KMS-11 (cell line): Measurements from ENCODE around the gene MAPKAP1.

Experiments
- H2AFZ ChIP-seq: fragments of 200-600 bp; sonication (generic); 2 replicates; pipeline ENCODE4 v1.6.1; 2016; ENCODE audit warnings: antibody characterized with exemption, mixed run types, low read depth
- H3K27ac ChIP-seq: fragments of 200-600 bp; sonication (generic); 2 replicates; pipeline ENCODE4 v1.6.1; 2016; ENCODE audit warnings: mild to moderate bottlenecking, mixed run types
- H3K27me3 ChIP-seq: fragments of 200-600 bp; sonication (generic); 2 replicates; pipeline ENCODE4 v1.6.1; 2017; ENCODE audit warnings: mild to moderate bottlenecking, low read depth, mixed run types, moderate library complexity; ENCODE audit not compliant: insufficient read depth
- H3K36me3 ChIP-seq: fragments of 200-600 bp; sonication (generic); 2 replicates; pipeline ENCODE4 v1.6.1; 2017; ENCODE audit warnings: mild to moderate bottlenecking, mixed run types; ENCODE audit not compliant: insufficient read depth
- H3K4me1 ChIP-seq: fragments of 200-600 bp; sonication (generic); 2 replicates; pipeline ENCODE4 v1.6.1; 2016; ENCODE audit warnings: mild to moderate bottlenecking, low read depth, mixed run types; ENCODE audit not compliant: poor library complexity, severe bottlenecking
- H3K4me2 ChIP-seq: fragments of 200-600 bp; sonication (generic); 2 replicates; pipeline ENCODE4 v1.7.0; 2016; ENCODE audit warnings: mild to moderate bottlenecking, mixed run types
- H3K4me3 ChIP-seq: fragments of 200-600 bp; sonication (generic); IDR thresholded peaks from 2 replicates; pipeline ENCODE4 v1.6.1; 2017; ENCODE audit warnings: low read depth, low read length, mixed read lengths; ENCODE audit not compliant: insufficient read depth
- H3K79me2 ChIP-seq: fragments of 200-600 bp; sonication (generic); 2 replicates; pipeline ENCODE4 v1.6.1; 2016; ENCODE audit warnings: low read depth, mixed run types; ENCODE audit not compliant: insufficient read depth
- H3K9ac ChIP-seq: fragments of 200-600 bp; sonication (generic); 2 replicates; pipeline ENCODE4 v1.6.1; 2016; ENCODE audit warnings: mild to moderate bottlenecking, mixed run types
- H4K20me1 ChIP-seq: fragments of 200-600 bp; sonication (generic); 2 replicates; pipeline ENCODE4 v1.6.1; 2016; ENCODE audit warnings: mild to moderate bottlenecking, mixed run types; ENCODE audit not compliant: insufficient read depth
- CTCF ChIP-seq: fragments of 200-600 bp; sonication (generic); conservative IDR thresholded peaks from 2 replicates; pipeline ENCODE4 v1.6.1; 2017; ENCODE audit warnings: low read depth, mild to moderate bottlenecking, antibody characterized with exemption, low read length, moderate library complexity, mixed read lengths

The MAPKAP1 gene

GRCh38 chr9:125460883-125461635, 245.9 kb downstream of the MAPKAP1 start:
- no peaks in the 10 kb centered on the region; the same call in 1 of the 2 replicates for H3K36me3 ChIP-seq
- H4K20me1 ChIP-seq, result no peaks in the 10 kb centered on the region
- H3K9ac ChIP-seq, result no peak overlapping the region
- no peaks in the 10 kb centered on the region for H3K4me1 ChIP-seq
- H3K4me3 ChIP-seq, result no peak overlapping the region
- no peak overlapping the region for H3K27ac ChIP-seq
- H3K79me2 ChIP-seq, result no peaks in the 10 kb centered on the region
- no peak overlapping the region for H2AFZ ChIP-seq
- no peaks in the 10 kb centered on the region for H3K27me3 ChIP-seq
- no peak overlapping the region for H3K4me2 ChIP-seq
- no peak for TF ChIP-seq CTCF

- no peak overlapping the region for H2AFZ ChIP-seq
- no peaks in the 10 kb centered on the region; the same call in 1 of the 2 replicates for H3K36me3 ChIP-seq
- TF ChIP-seq CTCF, result no peak
- H3K79me2 ChIP-seq, result no peaks in the 10 kb centered on the region
- no peak overlapping the region for H3K9ac ChIP-seq
- H3K4me1 ChIP-seq, result no peaks in the 10 kb centered on the region
- no peaks in the 10 kb centered on the region for H3K27me3 ChIP-seq
- no peak overlapping the region for H3K4me2 ChIP-seq
- no peak overlapping the region for H3K4me3 ChIP-seq
- H4K20me1 ChIP-seq, result no peaks in the 10 kb centered on the region
- no peak overlapping the region for H3K27ac ChIP-seq
Observed at GRCh38 chr9:125460346-125460745, 246.7 kb downstream of the MAPKAP1 start.

DNA sequence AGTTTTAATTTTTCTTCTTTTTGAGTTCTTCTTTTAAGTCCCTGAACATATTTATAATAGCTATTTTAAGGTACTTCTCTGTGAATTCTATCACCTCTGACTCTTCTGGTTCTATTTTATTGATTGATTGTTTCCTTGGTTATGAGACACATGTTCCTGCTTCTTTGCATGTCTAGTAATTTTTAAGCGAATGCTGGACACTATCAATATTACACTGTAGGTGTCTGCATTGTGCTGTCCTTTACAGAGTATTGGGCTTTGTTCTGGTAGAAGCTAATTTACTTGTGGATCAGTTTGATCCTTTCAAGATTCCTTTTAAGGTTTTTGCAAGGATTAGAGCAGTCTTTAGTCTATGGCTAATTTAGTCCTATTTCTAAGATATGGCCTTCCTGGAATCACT, 249.7 kb downstream of the MAPKAP1 start:
- no peak overlapping the region for H3K9ac ChIP-seq
- no peak overlapping the region for H3K4me3 ChIP-seq
- H2AFZ ChIP-seq, result no peak overlapping the region
- no peaks in the 10 kb centered on the region for H3K27me3 ChIP-seq
- no peaks in the 10 kb centered on the region for H3K79me2 ChIP-seq
- H4K20me1 ChIP-seq, result no peaks in the 10 kb centered on the region; the same call in 1 of the 2 replicates
- H3K4me1 ChIP-seq, result no peaks in the 10 kb centered on the region
- no peaks in the 10 kb centered on the region; the same call in 1 of the 2 replicates for H3K36me3 ChIP-seq
- H3K4me2 ChIP-seq, result no peak overlapping the region
- TF ChIP-seq CTCF, result no peak
- H3K27ac ChIP-seq, result no peak overlapping the region

GRCh38 chr9:125455876-125456275, 251.1 kb downstream of the MAPKAP1 start:
- H3K4me2 ChIP-seq, result no peak overlapping the region

More at GRCh38 chr9:125455876-125456275, 251.1 kb downstream of the MAPKAP1 start:
- Histone ChIP-seq H3K79me2 (no peaks in the 10 kb centered on the region), H3K36me3 (no peaks in the 10 kb centered on the region; the same call in 1 of the 2 replicates), H3K9ac (no peak overlapping the region), H3K27me3 (no peaks in the 10 kb centered on the region), H3K4me1 (no peaks in the 10 kb centered on the region), H2AFZ (no peak overlapping the region), H3K27ac (no peak overlapping the region), H4K20me1 (no peaks in the 10 kb centered on the region; the same call in 1 of the 2 replicates), H3K4me3 (no peak overlapping the region)
- no peak for TF ChIP-seq CTCF
